Gastrocnemius medialis (tissue), 4 donors: ENCODE measurements around the gene GLCCI1.

Experiments used
- CTCF ChIP-seq, 5 experiments: fragments of 450-650 bp in 3 of 5; fragments of 200-600 bp in 2 of 5; sonication (generic) in 2 of 5; IDR thresholded peaks in 4 of 5; conservative IDR thresholded peaks in 1 of 5; 1 replicate in 4 of 5; 2 replicates in 1 of 5; pipeline ENCODE4 v1.5.1; 2016 to 2019; ENCODE audit warnings: antibody characterized with exemption in 5 of 5, mild to moderate bottlenecking in 3 of 5, moderate library complexity in 3 of 5
- POLR2A ChIP-seq, 2 donors: fragments of 450-650 bp; IDR thresholded peaks; one replicate each; pipeline ENCODE4 v1.6.1; 2017; ENCODE audit warnings: antibody characterized with exemption in 2 of 2, mild to moderate bottlenecking in 2 of 2, moderate library complexity in 2 of 2

GRCh38 chr7:7988706-7989105, 20.1 kb downstream of the GLCCI1 start:
- TF ChIP-seq CTCF (IDR thresholded peaks at IDR 0.05 in 4 of 5, conservative IDR thresholded peaks at IDR 0.05 in 1 of 5): no peak
- no peak for TF ChIP-seq POLR2A (IDR thresholded peaks at IDR 0.05)
